Parathyroid adenoma (tissue), 2 donors: Measurements from ENCODE around the gene EPHB2.

Experiments
- H2AFZ ChIP-seq: fragments of 300-600 bp; sonication (generic); one replicate; pipeline ENCODE4 v1.7.0; 2017; ENCODE audit warnings: antibody characterized with exemption, mild to moderate bottlenecking
- H3K27ac ChIP-seq: fragments of 300-600 bp; sonication (generic); one replicate; pipeline ENCODE4 v1.7.0; 2017
- H3K27me3 ChIP-seq: fragments of 300-600 bp; sonication (generic); one replicate; pipeline ENCODE4 v1.7.0; 2017; ENCODE audit warnings: low read length; ENCODE audit not compliant: control insufficient read depth, insufficient read depth
- H3K36me3 ChIP-seq: fragments of 300-600 bp; sonication (generic); one replicate; pipeline ENCODE4 v1.7.0; 2017; ENCODE audit warnings: low read length; ENCODE audit not compliant: control insufficient read depth, insufficient read depth
- H3K4me1 ChIP-seq: fragments of 300-600 bp; sonication (generic); one replicate; pipeline ENCODE4 v1.7.0; 2017; ENCODE audit warnings: control low read depth
- H3K4me2 ChIP-seq: fragments of 300-600 bp; sonication (generic); one replicate; pipeline ENCODE4 v1.7.0; 2017; ENCODE audit warnings: low read length
- H3K4me3 ChIP-seq: fragments of 300-600 bp; sonication (generic); one replicate; pipeline ENCODE4 v1.7.0; 2017; ENCODE audit warnings: low read depth, low read length
- H3K79me2 ChIP-seq: fragments of 300-600 bp; sonication (generic); one replicate; pipeline ENCODE4 v1.7.0; 2017; ENCODE audit warnings: control low read depth
- H3K9ac ChIP-seq: fragments of 300-600 bp; sonication (generic); one replicate; pipeline ENCODE4 v1.7.0; 2017; ENCODE audit warnings: mild to moderate bottlenecking
- H3K9me3 ChIP-seq: fragments of 300-600 bp; sonication (generic); one replicate; pipeline ENCODE4 v1.7.0; 2017; ENCODE audit warnings: low read length; ENCODE audit not compliant: control insufficient read depth
- TF ChIP-seq, protein P1 (sequence below): fragments of 300-600 bp; sonication (generic); IDR thresholded peaks from one replicate; pipeline ENCODE4 v1.7.0; 2017; ENCODE audit warnings: antibody characterized with exemption, mild to moderate bottlenecking
- donor health status: primary hyperparathyroidism.

Gene EPHB2

DNA sequence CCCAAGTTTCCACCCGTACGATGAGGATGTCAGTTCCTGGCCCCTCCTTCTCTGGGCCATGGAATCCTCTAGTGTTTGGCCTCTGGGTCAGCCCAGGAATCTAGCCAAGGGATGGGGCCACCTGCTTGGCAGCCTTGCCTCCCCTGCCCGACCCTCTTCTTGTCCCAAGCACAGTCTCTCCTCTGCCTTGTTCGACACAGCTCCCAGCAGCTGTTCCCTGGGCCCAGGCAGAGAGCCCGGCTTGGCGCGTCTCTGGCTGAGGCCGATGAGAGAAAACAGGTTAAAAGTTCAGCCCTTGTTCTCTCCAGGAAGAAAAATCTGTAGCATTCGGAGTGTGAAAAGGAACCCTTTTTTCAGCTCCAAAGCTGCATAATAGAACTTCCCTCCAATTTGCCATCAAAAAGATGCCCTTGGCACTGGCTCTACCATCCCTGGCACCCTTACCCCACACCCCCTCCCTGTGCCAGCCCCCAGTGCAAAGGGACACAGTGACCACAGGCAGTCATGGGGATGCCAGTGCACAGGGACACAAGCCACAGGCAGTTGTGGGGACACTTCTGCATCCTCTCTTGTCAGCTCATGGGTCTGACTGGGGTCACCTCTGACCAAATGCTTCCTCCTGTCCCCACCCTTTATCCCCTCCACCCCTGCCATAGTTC, 68.4 kb downstream of the EPHB2 start:
- Histone ChIP-seq H3K4me1 (no peaks in the 10 kb centered on the region), H3K79me2 (no peaks in the 10 kb centered on the region), H3K9me3 (no peaks in the 10 kb centered on the region), H3K4me3 (no peak overlapping the region), H3K4me2 (no peak overlapping the region), H3K27me3 (no peaks in the 10 kb centered on the region), H3K36me3 (no peaks in the 10 kb centered on the region), H2AFZ (no peak overlapping the region), H3K9ac (no peak overlapping the region), H3K27ac (no peak overlapping the region)
- TF ChIP-seq, protein P1, sequence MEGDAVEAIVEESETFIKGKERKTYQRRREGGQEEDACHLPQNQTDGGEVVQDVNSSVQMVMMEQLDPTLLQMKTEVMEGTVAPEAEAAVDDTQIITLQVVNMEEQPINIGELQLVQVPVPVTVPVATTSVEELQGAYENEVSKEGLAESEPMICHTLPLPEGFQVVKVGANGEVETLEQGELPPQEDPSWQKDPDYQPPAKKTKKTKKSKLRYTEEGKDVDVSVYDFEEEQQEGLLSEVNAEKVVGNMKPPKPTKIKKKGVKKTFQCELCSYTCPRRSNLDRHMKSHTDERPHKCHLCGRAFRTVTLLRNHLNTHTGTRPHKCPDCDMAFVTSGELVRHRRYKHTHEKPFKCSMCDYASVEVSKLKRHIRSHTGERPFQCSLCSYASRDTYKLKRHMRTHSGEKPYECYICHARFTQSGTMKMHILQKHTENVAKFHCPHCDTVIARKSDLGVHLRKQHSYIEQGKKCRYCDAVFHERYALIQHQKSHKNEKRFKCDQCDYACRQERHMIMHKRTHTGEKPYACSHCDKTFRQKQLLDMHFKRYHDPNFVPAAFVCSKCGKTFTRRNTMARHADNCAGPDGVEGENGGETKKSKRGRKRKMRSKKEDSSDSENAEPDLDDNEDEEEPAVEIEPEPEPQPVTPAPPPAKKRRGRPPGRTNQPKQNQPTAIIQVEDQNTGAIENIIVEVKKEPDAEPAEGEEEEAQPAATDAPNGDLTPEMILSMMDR, result no peak

- no peaks in the 10 kb centered on the region for H3K27me3 ChIP-seq
- no peak overlapping the region for H3K27ac ChIP-seq
- H2AFZ ChIP-seq, result no peak overlapping the region
- H3K36me3 ChIP-seq, result no peaks in the 10 kb centered on the region
- TF ChIP-seq, protein P1, result no peak
- H3K4me2 ChIP-seq, result no peak overlapping the region
- no peaks in the 10 kb centered on the region for H3K9me3 ChIP-seq
- H3K9ac ChIP-seq, result no peak overlapping the region
- no peak overlapping the region for H3K4me3 ChIP-seq
- no peaks in the 10 kb centered on the region for H3K4me1 ChIP-seq
- no peaks in the 10 kb centered on the region for H3K79me2 ChIP-seq
These were observed 70.1 kb downstream of the EPHB2 start for GRCh38 chr1:22780696-22781095.

DNA sequence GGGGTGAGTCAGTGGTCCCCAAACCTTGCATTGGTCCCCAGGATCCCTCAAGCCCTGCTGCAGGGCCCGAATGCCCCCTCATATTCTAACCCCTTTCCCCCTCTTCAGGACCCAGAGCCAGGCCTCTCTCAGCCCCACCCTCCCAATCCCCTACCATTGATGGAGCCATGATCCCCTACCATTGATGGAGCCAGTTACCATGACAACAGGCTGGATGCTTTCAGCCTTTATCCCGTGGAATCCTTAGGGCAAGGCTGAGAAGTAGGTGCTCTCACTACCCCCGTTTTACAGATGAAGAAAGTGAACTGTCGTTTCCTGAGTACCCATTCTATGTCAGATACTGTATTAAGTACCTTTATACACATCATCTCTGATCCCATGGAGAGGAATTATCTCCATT, 70.8 kb downstream of the EPHB2 start:
- Histone ChIP-seq H3K4me1 (no peaks in the 10 kb centered on the region), H3K4me3 (no peak overlapping the region), H3K9ac (no peak overlapping the region), H3K4me2 (no peak overlapping the region), H2AFZ (no peak overlapping the region), H3K79me2 (no peaks in the 10 kb centered on the region), H3K9me3 (no peaks in the 10 kb centered on the region), H3K27ac (no peak overlapping the region), H3K36me3 (no peaks in the 10 kb centered on the region), H3K27me3 (no peaks in the 10 kb centered on the region)
- TF ChIP-seq, protein P1, result no peak

- Histone ChIP-seq H2AFZ (no peak overlapping the region), H3K9ac (no peak overlapping the region), H3K4me2 (no peak overlapping the region), H3K27me3 (no peaks in the 10 kb centered on the region), H3K9me3 (no peaks in the 10 kb centered on the region), H3K36me3 (no peaks in the 10 kb centered on the region), H3K27ac (no peak overlapping the region), H3K4me3 (no peak overlapping the region), H3K4me1 (no peaks in the 10 kb centered on the region), H3K79me2 (no peaks in the 10 kb centered on the region)
- TF ChIP-seq, protein P1, result no peak
These were observed 71.8 kb downstream of the EPHB2 start for GRCh38 chr1:22782406-22782805.

GRCh38 chr1:22784317-22784716, 73.7 kb downstream of the EPHB2 start:
- no peaks in the 10 kb centered on the region for H3K4me1 ChIP-seq
- TF ChIP-seq, protein P1, result no peak
- H3K4me2 ChIP-seq, result no peak overlapping the region
- H3K36me3 ChIP-seq, result no peaks in the 10 kb centered on the region
- H3K27me3 ChIP-seq, result no peaks in the 10 kb centered on the region
- no peak overlapping the region for H3K9ac ChIP-seq
- H3K4me3 ChIP-seq, result no peak overlapping the region
- H3K27ac ChIP-seq, result no peak overlapping the region
- H3K79me2 ChIP-seq, result no peaks in the 10 kb centered on the region
- no peaks in the 10 kb centered on the region for H3K9me3 ChIP-seq
- no peak overlapping the region for H2AFZ ChIP-seq
